H1 (cell line): Measurements from ENCODE around the gene ATXN3. TPM values are rescaled to one million over a fixed set of nuclear protein-coding genes. Genes with fewer than 3 reads are reported as not detected.

Experiments
- polyA plus RNA-seq, 7 experiments: library from polyadenylated mRNA; depleted of rRNA in 3 of 7; stranded (reverse) in 5 of 7; unstranded in 2 of 7; fragments of >200 nt in 5 of 7; fragments of 200-250 nt in 2 of 7; gene quantifications; 1 replicate in 5 of 7; 2 replicates in 1 of 7; 4 replicates in 1 of 7; pipeline versions ENCODE4 v1.2.1 to v1.2.3, GENCODE V29; 2011 to 2013; ENCODE audit warnings: missing spikeins in 2 of 7, mixed read lengths in 2 of 7
- total RNA-seq: library from RNA; stranded (reverse); fragmentation: NEBNext Ultra II Directional; extraction: Animal tissue kit (Norgen Biotek cat#: 25700); gene quantifications from 2 replicates; pipeline ENCODE4 v1.2.1, GENCODE V29; 2021

Gene ATXN3
- total and polyA plus RNA-seq, 2 of the 8 experiments (the other 6 are each of a cell fraction or from before 2014, with no cell fraction given): 8.8 to 37.2 TPM

Other genes with a start within 250 kb of the ATXN3 start
- gene TC2N, start 239.0 kb downstream of the ATXN3 start, total RNA-seq: 34.2 and 36.2 TPM in 2 replicates
- gene TC2N, start 239.0 kb downstream of the ATXN3 start, polyA plus RNA-seq (2011; rRNA removed): 5.9 and 9.7 TPM in 2 replicates
- 3.5 and 4.2 TPM in 2 replicates for gene FBLN5, start 158.9 kb downstream of the ATXN3 start, total RNA-seq
- gene FBLN5, start 158.9 kb downstream of the ATXN3 start, polyA plus RNA-seq (2011; rRNA removed): 0.88 and 1.1 TPM in 2 replicates
- 30.4 and 32.3 TPM in 2 replicates for gene TRIP11, start 66.5 kb downstream of the ATXN3 start, total RNA-seq
- gene TRIP11, start 66.5 kb downstream of the ATXN3 start, polyA plus RNA-seq (2011; rRNA removed): 1.5 and 3.3 TPM in 2 replicates
- gene NDUFB1, start 15.1 kb upstream of the ATXN3 start, total RNA-seq: 124 and 127 TPM in 2 replicates
- 190 and 271 TPM in 2 replicates for gene NDUFB1, start 15.1 kb upstream of the ATXN3 start, polyA plus RNA-seq (2011; rRNA removed)
- 130 and 141 TPM in 2 replicates for gene CPSF2, start 15.4 kb upstream of the ATXN3 start, total RNA-seq
- 10.0 and 11.3 TPM in 2 replicates for gene CPSF2, start 15.4 kb upstream of the ATXN3 start, polyA plus RNA-seq (2011; rRNA removed)
- 0.44 and 0.89 TPM in 2 replicates for gene SLC24A4, start 216.6 kb upstream of the ATXN3 start, total RNA-seq
- 0.27 and 0.77 TPM in 2 replicates for gene SLC24A4, start 216.6 kb upstream of the ATXN3 start, polyA plus RNA-seq (2011; rRNA removed)